K562 (cell line): ENCODE results near the gene TCF12. TPM values are rescaled to one million over a fixed set of nuclear protein-coding genes. Genes with fewer than 3 reads are reported as not detected.
A peak's percentile ranks its signal among the peaks of the same experiment; 100 is the strongest.

ENCODE experiments used
- ATF4 ChIP-seq: fragments of 450-650 bp; formaldehyde crosslinking; IDR thresholded peaks from 2 replicates; pipeline ENCODE4 v1.4.0; 2022; ENCODE audit warnings: mild to moderate bottlenecking, moderate library complexity
- FOXP1 ChIP-seq: sonication (generic); formaldehyde crosslinking; IDR thresholded peaks from 2 replicates; pipeline ENCODE4 v1.8.0; 2022; ENCODE audit warnings: mild to moderate bottlenecking, missing genetic modification reagents
- HOMEZ ChIP-seq: fragments of 250-450 bp; sonication (Bioruptor Pico); IDR thresholded peaks from 2 replicates; pipeline ENCODE4 v1.4.0; 2020; ENCODE audit warnings: mild to moderate bottlenecking, moderate library complexity
- MYNN ChIP-seq, 2 experiments: sonication (generic); formaldehyde crosslinking in 1 of 2; IDR thresholded peaks; 2 replicates each; pipeline versions ENCODE4 v1.5.0 to v1.6.1; 2016 to 2020; ENCODE audit warnings: antibody characterized with exemption in 1 of 2, missing genetic modification reagents in 1 of 2
- NR0B1 ChIP-seq: fragments of 450-650 bp; IDR thresholded peaks from one replicate; pipeline ENCODE4 v1.6.1; 2018; ENCODE audit warnings: mild to moderate bottlenecking, moderate library complexity; ENCODE audit not compliant: partially characterized antibody
- PRDM10 ChIP-seq: fragments of 450-650 bp; IDR thresholded peaks from 2 replicates; pipeline ENCODE4 v1.6.1; 2018; ENCODE audit not compliant: partially characterized antibody
- RAD21 ChIP-seq, 2 experiments: fragments of 250-450 bp in 1 of 2; fragments of 450-650 bp in 1 of 2; sonication (Bioruptor Pico) in 1 of 2; formaldehyde crosslinking in 1 of 2; IDR thresholded peaks in 1 of 2; conservative IDR thresholded peaks in 1 of 2; 2 replicates each; pipeline versions ENCODE4 v1.4.0 to v1.8.0; 2020 to 2022; ENCODE audit warnings: mild to moderate bottlenecking in 2 of 2, moderate library complexity in 1 of 2
- ZBED1 ChIP-seq: IDR thresholded peaks from 2 replicates; pipeline ENCODE4 v1.6.1; 2014
- ZNF609 ChIP-seq: sonication (generic); formaldehyde crosslinking; IDR thresholded peaks from 2 replicates; pipeline ENCODE4 v1.8.1; 2023; ENCODE audit warnings: missing genetic modification reagents, mild to moderate bottlenecking, borderline replicate concordance
- polyA plus RNA-seq, 8 experiments: library from polyadenylated mRNA; depleted of rRNA in 4 of 8; stranded (reverse) in 5 of 8; unstranded in 3 of 8; fragments of >200 nt; fragmentation: Nextera tagmentation in 2 of 8; fragmentation: Illumina TruSeq in 1 of 8; extraction: Ambion mirVana in 2 of 8; extraction: Trizol in 1 of 8; gene quantifications; 2 replicates each; pipeline versions ENCODE4 v1.2.1 to v1.2.3, GENCODE V29; 2011 to 2014; ENCODE audit warnings: inconsistent platforms in 1 of 8, missing spikeins in 1 of 8
- total RNA-seq, 7 experiments: library from RNA; depleted of rRNA in 6 of 7; stranded (reverse); fragments of >200 nt in 6 of 7; fragmentation: Illumina TruSeq in 2 of 7; extraction: Trizol in 2 of 7; gene quantifications; 2 replicates each; pipeline versions ENCODE4 v1.2.1 to v1.2.3, GENCODE V29; 2011 to 2021; ENCODE audit warnings: low replicate concordance in 1 of 7
- TF ChIP-seq, protein P1 (sequence below): fragments of 450-650 bp; formaldehyde crosslinking; IDR thresholded peaks from 2 replicates; pipeline ENCODE4 v1.4.0; 2020; ENCODE audit warnings: mild to moderate bottlenecking, mixed read lengths

TCF12 gene
- total and polyA plus RNA-seq, 9 of the 15 experiments (the other 6 are each of a cell fraction or from before 2014, with no cell fraction given): 10.5 to 132 (median 52.9) TPM

DNA sequence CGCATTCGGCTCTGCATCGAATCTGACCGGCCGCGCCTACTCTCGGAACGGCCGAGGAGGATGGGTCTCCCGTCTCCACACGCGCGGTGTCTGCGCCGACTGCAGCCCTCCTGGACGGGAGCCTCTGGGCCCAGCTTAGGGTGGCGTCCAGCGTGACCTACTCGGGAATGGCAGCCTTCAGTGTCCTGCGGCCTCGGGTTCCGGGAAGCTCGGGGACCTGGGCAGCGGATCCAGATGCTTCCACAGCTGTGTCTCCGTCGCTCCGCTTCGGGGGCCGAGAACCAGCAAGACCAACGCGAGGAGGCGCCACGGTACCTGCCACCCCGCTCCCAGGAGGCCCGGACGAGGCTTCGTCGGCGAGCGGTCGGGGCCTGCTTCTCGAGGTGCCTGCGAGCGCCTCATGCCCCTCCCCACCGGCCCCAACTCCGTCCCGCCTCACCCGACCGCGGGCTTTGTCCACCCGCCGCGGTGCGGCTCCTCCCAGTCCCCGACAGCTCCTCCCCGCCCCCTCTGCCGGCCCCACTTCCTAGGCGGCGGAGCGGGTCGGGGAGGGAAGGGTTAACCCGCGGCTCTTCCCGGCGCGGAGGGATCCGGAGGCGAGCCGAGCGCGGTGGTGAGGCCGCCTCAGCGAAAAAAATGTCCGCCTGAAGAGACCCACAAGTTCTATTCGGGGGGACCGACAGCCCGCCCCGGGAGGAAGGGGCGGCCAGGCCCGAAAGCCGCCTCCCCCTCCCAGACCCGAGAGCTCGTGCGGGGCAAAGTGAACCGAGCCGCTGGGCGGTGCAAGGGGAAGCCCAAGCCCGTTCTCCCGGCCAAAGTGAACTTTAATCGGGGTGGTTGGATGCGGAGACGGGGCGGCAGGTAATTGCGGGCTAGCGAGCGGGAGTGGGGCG is at the start of gene TCF12 (continued):
- no peak for TF ChIP-seq ZNF609
- TF ChIP-seq RAD21 (CRISPR knock-in tag; conservative IDR thresholded peaks at IDR 0.05 in 1 of 2, IDR thresholded peaks at IDR 0.05 in 1 of 2): peak; percentile 55 to 66
- 0 out of 2 replicates have a peak, but pooled peaks have one; percentile 14 for TF ChIP-seq ZBED1
- no peak for TF ChIP-seq NR0B1
- TF ChIP-seq HOMEZ: no peak
- peak; percentile 92 for TF ChIP-seq FOXP1
- TF ChIP-seq, protein P1, sequence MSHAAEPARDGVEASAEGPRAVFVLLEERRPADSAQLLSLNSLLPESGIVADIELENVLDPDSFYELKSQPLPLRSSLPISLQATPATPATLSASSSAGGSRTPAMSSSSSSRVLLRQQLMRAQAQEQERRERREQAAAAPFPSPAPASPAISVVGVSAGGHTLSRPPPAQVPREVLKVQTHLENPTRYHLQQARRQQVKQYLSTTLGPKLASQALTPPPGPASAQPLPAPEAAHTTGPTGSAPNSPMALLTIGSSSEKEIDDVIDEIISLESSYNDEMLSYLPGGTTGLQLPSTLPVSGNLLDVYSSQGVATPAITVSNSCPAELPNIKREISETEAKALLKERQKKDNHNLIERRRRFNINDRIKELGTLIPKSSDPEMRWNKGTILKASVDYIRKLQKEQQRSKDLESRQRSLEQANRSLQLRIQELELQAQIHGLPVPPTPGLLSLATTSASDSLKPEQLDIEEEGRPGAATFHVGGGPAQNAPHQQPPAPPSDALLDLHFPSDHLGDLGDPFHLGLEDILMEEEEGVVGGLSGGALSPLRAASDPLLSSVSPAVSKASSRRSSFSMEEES: no peak
- peak; percentile 63; the same call in 1 of the 2 replicates for TF ChIP-seq MYNN (IDR thresholded peaks at IDR 0.05)
- no peak for TF ChIP-seq MYNN (CRISPR knock-in tag; IDR thresholded peaks at IDR 0.05)
- TF ChIP-seq PRDM10: peak; percentile 4
- TF ChIP-seq ATF4 (CRISPR knock-in tag): no peak
